NCI-H226 (cell line): ENCODE data around the gene SRC.
"Not testable (repeated sequence)": the region's sequence is repeated elsewhere in the genome, so short reads cannot be mapped to it uniquely, and the experiment has no call there.

Experiments used
- DNase-seq: peaks from one replicate; pipeline ENCODE4 v3.0.0-alpha.2; 2015

SRC gene

GRCh38 chr20:37337208-37337991, 8.5 kb upstream of the SRC start:
- DNase-seq, result no peak

GRCh38 chr20:37338380-37338779, 7.6 kb upstream of the SRC start:
- DNase-seq, result not testable (repeated sequence)

GRCh38 chr20:37339208-37339607, 6.7 kb upstream of the SRC start:
- DNase-seq, result no peak

GRCh38 chr20:37339764-37340109, 6.2 kb upstream of the SRC start:
- not testable (repeated sequence) for DNase-seq

- DNase-seq, result no peak
Observed at GRCh38 chr20:37340998-37341397, 4.9 kb upstream of the SRC start.

- no peak for DNase-seq
Observed at GRCh38 chr20:37341632-37342031, 4.3 kb upstream of the SRC start.

- DNase-seq, result no peak
Observed at GRCh38 chr20:37342231-37343177, 3.4 kb upstream of the SRC start.

- DNase-seq, result no peak
Observed at GRCh38 chr20:37343212-37343993, 2.5 kb upstream of the SRC start.

- DNase-seq, result no peak
Observed at GRCh38 chr20:37343994-37344355, 2.0 kb upstream of the SRC start.

GRCh38 chr20:37344506-37345338, 1.2 kb upstream of the SRC start:
- DNase-seq, result no peak

- no peak for DNase-seq
Observed at GRCh38 chr20:37346236-37346534, 245 bp downstream of the SRC start.

- DNase-seq, result no peak
Observed at GRCh38 chr20:37346535-37347346, 801 bp downstream of the SRC start.

- DNase-seq, result no peak
Observed at GRCh38 chr20:37347347-37347823, 1.4 kb downstream of the SRC start.

- no peak for DNase-seq
Observed at GRCh38 chr20:37347891-37348791, 2.2 kb downstream of the SRC start.

GRCh38 chr20:37348792-37349516, 3.0 kb downstream of the SRC start:
- no peak for DNase-seq

GRCh38 chr20:37349517-37350491, 3.9 kb downstream of the SRC start:
- no peak for DNase-seq

GRCh38 chr20:37350649-37351574, 5.0 kb downstream of the SRC start:
- DNase-seq, result no peak
